Transverse colon (tissue), 4 donors: ENCODE measurements around the gene MAP4K4. TPM values are rescaled to one million over a fixed set of nuclear protein-coding genes. Genes with fewer than 3 reads are reported as not detected.

Experiments
- DNase-seq: peaks from one replicate; pipeline ENCODE4 v3.0.0-alpha.2; 2019
- H3K27ac ChIP-seq, 4 donors: fragments of 200-600 bp; sonication (generic); 2 replicates each; pipeline ENCODE4 v1.5.1; 2016 to 2018; ENCODE audit warnings: inconsistent platforms in 4 of 4
- H3K27me3 ChIP-seq: fragments of 200-600 bp; sonication (generic); 2 replicates; pipeline ENCODE4 v1.5.1; 2017; ENCODE audit warnings: inconsistent platforms
- H3K36me3 ChIP-seq, 4 donors: fragments of 200-600 bp; sonication (generic); 2 replicates each; pipeline ENCODE4 v1.5.1; 2017 to 2019; ENCODE audit warnings: inconsistent platforms in 4 of 4
- H3K4me1 ChIP-seq, 4 donors: fragments of 200-600 bp; sonication (generic); 2 replicates each; pipeline ENCODE4 v1.5.1; 2017 to 2020; ENCODE audit warnings: inconsistent platforms in 4 of 4
- H3K4me3 ChIP-seq, 4 donors: fragments of 200-600 bp; sonication (generic); 1 replicate in 1 of 4; 2 replicates in 3 of 4; pipeline versions ENCODE4 v1.5.1 to v1.6.1; 2017 to 2019; ENCODE audit warnings: inconsistent platforms in 4 of 4
- H3K9me3 ChIP-seq, 2 donors: fragments of 200-600 bp; sonication (generic); 2 replicates each; pipeline ENCODE4 v1.5.1; 2017 to 2019; ENCODE audit warnings: inconsistent platforms in 2 of 2
- CTCF ChIP-seq, 5 experiments: fragments of 200-600 bp in 3 of 5; fragments of 450-650 bp in 2 of 5; sonication (generic) in 3 of 5; IDR thresholded peaks; 1 replicate in 2 of 5; 2 replicates in 3 of 5; pipeline ENCODE4 v1.5.1; 2016 to 2017; ENCODE audit warnings: antibody characterized with exemption in 5 of 5, inconsistent platforms in 3 of 5, mild to moderate bottlenecking in 2 of 5, moderate library complexity in 1 of 5
- EP300 ChIP-seq: sonication (generic); formaldehyde crosslinking; IDR thresholded peaks from one replicate; pipeline ENCODE4 v1.6.1; 2017; ENCODE audit warnings: antibody characterized with exemption, low read depth
- POLR2A ChIP-seq: fragments of 450-650 bp; IDR thresholded peaks from one replicate; pipeline ENCODE4 v1.6.1; 2016; ENCODE audit warnings: antibody characterized with exemption, mild to moderate bottlenecking, moderate library complexity
- POLR2AphosphoS5 ChIP-seq, 3 donors: sonication (generic); formaldehyde crosslinking; IDR thresholded peaks; one replicate each; pipeline ENCODE4 v1.6.1; 2016; ENCODE audit warnings: antibody characterized with exemption in 3 of 3
- WGBS, 2 donors: methylation state at CpG; one replicate each; pipeline ENCODE4 v1.1.5; 2018; ENCODE audit warnings: low coverage in 1 of 2; 5-methylcytosine and 5-hydroxymethylcytosine counted together
- in situ Hi-C, 4 donors: fragments of 200-750 bp; cut with MboI; loops; one replicate each; pipeline versions ENCODE4 v1.15.0 to v1.15.1; 2017; ENCODE audit warnings: low sequenced_read_pairs in 3 of 4, low pct_ligation_motif_present in 1 of 4, low pct_unique_long_range_greater_than_20kb in 1 of 4
- intact Hi-C: fragments of 100-400 bp; cut with DNase I; formaldehyde crosslinking; loops from one replicate; pipeline ENCODE4 v1.15.1; 2023; ENCODE audit warnings: low total_unique reads
- total RNA-seq, 4 donors: library from RNA; depleted of rRNA; stranded (reverse); fragments of >200 nt; gene quantifications; one replicate each; pipeline ENCODE4 v1.1.0, GENCODE V29; 2016

Gene MAP4K4
- total RNA-seq, 4 donors from 2014 or later, result 20.3 to 42.3 (median 29.6) TPM

DNA sequence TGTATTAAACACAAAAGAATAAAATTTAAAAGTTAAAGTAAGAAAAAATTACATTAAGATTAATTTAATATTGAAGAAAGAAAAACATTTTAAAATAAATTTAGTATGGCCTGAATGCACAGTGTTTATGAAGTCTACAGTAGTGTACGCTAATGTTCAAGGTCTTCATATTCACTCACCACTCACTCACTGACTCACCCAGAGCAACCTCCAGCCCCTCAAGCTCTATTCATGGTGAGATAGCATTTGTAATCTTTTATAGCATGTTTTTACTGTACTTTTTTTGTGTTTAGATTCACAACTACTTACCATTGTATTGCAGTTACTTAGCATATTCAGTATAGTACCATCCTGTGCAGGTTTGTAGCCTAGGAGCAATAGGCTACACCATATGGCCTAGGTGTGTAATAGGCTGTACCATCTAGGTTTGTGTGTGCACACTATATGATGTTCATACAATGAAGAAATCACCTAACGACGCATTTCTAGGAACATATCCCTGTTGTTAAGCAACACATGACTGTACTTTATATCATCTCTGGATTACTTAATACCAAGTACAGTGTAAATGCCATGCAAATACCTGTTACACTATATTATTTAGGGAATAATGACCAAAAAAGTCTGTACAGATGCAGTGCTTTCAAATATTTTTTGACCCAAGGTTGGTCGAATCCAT is 150.3 kb downstream of the MAP4K4 start:
- no peak for DNase-seq
- Histone ChIP-seq H3K36me3 (peaks cover 0 to 7% (median 0%) of the 10 kb centered on the region in 4 donors), H3K4me3 (no peak overlapping the region), H3K27me3 (no peaks in the 10 kb centered on the region), H3K9me3 (no peaks in the 10 kb centered on the region), H3K4me1 (peaks cover 0 to 10% (median 3%) of the 10 kb centered on the region in 4 donors), H3K27ac (no peak overlapping the region)
- in situ Hi-C loops, result loop anchor here in 3 of 4 donors (10.0 to 25.0 kb wide), 3 partner anchors 335 to 503 kb away; no protein-coding TSS in a partner anchor
- TF ChIP-seq POLR2A, result no peak
- WGBS, 2 donors, result 89 to 93% methylated on average over 4 of the region's 4 CpGs
- intact Hi-C loops, result no loop called here

- H3K36me3 ChIP-seq, result peaks cover 0 to 7% (median 0%) of the 10 kb centered on the region in 4 donors
- no peak for DNase-seq
- H3K9me3 ChIP-seq, result no peaks in the 10 kb centered on the region
- TF ChIP-seq POLR2A (no peak), CTCF (IDR thresholded peaks at IDR 0.05) (no peak), POLR2AphosphoS5 (IDR thresholded peaks at IDR 0.05) (no peak), EP300 (no peak)
- H3K27ac ChIP-seq, result no peak overlapping the region
- no peaks in the 10 kb centered on the region for H3K27me3 ChIP-seq
- in situ Hi-C loops (loop anchor here in 3 of 4 donors (10.0 to 25.0 kb wide), 3 partner anchors 337 to 504 kb away; no protein-coding TSS in a partner anchor), intact Hi-C loops (no loop called here)
- WGBS, 2 donors, result 80 to 94% methylated on average over 1 to 6 of the region's 6 CpGs
- H3K4me1 ChIP-seq, result peaks cover 0 to 9% (median 3%) of the 10 kb centered on the region in 4 donors
- H3K4me3 ChIP-seq, result no peak overlapping the region
Measured at GRCh38 chr2:101848769-101849410, 151.4 kb downstream of the MAP4K4 start.

DNA sequence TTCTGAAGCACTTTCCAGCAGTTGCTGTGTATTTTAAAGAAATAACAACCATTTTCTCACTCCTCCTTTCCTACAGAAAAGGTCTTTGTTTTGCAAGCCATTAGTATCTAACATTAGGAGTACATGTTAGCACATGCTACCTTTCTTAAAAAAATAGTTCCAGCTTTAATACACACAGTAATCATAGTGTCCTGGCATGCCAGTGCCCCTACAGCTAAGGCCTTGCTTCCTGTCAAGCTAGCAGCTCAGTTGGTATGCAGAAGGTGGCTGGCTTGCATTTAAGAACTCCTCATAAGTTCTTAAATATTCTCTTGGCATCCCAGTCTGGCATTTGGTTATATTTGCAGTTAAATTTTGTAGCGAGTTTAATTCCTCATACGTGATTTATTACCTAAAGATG is 152.9 kb downstream of the MAP4K4 start:
- H3K27ac ChIP-seq, result no peak overlapping the region
- peaks cover 0 to under 1% (median 0%) of the 10 kb centered on the region in 4 donors for H3K36me3 ChIP-seq
- H3K4me1 ChIP-seq, result peaks cover 0 to 16% (median 5%) of the 10 kb centered on the region in 4 donors
- 55 to 68% methylated on average over 2 of the region's 2 CpGs for WGBS, 2 donors
- intact Hi-C loops, result no loop called here
- in situ Hi-C loops, result no loop called here
- H3K4me3 ChIP-seq, result no peak overlapping the region
- H3K27me3 ChIP-seq, result no peaks in the 10 kb centered on the region
- no peaks in the 10 kb centered on the region for H3K9me3 ChIP-seq
- no peak for DNase-seq
- no peak for TF ChIP-seq EP300
- TF ChIP-seq CTCF (IDR thresholded peaks at IDR 0.05), result no peak
- TF ChIP-seq POLR2AphosphoS5 (IDR thresholded peaks at IDR 0.05), result no peak
- TF ChIP-seq POLR2A, result no peak

DNA sequence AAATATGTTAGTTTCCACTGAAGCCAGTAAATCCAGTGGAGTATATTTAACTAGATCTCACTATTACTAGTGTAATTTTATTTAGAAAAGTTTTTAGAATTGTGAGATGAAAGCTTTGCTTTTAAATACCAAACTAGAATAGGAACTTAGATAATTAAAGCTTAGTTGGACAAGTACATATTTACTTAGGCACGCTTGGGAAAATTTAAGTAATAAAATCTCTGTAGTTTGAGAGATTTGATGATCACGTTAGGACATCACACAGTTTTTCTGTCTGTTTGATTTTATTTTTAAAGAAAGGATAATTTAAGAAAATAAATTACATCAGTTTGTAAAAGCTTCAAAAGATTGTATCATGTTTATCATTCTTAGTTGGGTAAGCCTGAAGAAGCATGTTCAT is 153.5 kb downstream of the MAP4K4 start:
- Histone ChIP-seq H3K27me3 (no peaks in the 10 kb centered on the region), H3K9me3 (no peaks in the 10 kb centered on the region), H3K4me3 (no peak overlapping the region), H3K27ac (no peak overlapping the region), H3K36me3 (no peaks in the 10 kb centered on the region), H3K4me1 (peaks cover 0 to 16% (median 5%) of the 10 kb centered on the region in 4 donors)
- intact Hi-C loops (no loop called here), in situ Hi-C loops (no loop called here)
- TF ChIP-seq CTCF (IDR thresholded peaks at IDR 0.05) (no peak), POLR2AphosphoS5 (IDR thresholded peaks at IDR 0.05) (no peak), POLR2A (no peak), EP300 (no peak)
- 60 to 64% methylated on average over 2 of the region's 2 CpGs for WGBS, 2 donors
- DNase-seq, result no peak
